ENCODE measurements around the gene MMP2. TPM values are rescaled to one million over a fixed set of nuclear protein-coding genes. Genes with fewer than 3 reads are reported as not detected.

Gene MMP2
- total RNA-seq, 1 experiment from 2014 or later = 311 TPM

- BruUV-seq (replicated peaks) = no TSS peak
- no peak for DNase-seq (ENCODE audit: low read depth, low spot score)
- ChIA-PET POLR2A (no interaction called here), CTCF (interaction anchor here (0.5 to 1.4 kb wide), 11 partner anchors 10 to 479 kb away, joined by 3 to 10 read pairs (median 3); partner anchors contain the start of gene CES1)
- H3K4me3 ChIP-seq (ENCODE audit: low read depth in 2 of 2, low read length in 2 of 2) = no peak overlapping the region
- TF ChIP-seq TCF7L2 (IDR thresholded peaks at IDR 0.05; ENCODE audit: low read depth, low read length) (no peak), POLR2AphosphoS5 (IDR thresholded peaks at IDR 0.05; ENCODE audit: low read depth, low read length) (no peak), SIN3A (IDR thresholded peaks at IDR 0.05; ENCODE audit: borderline replicate concordance, insufficient read depth, low read depth, low read length) (no peak), CTCF (IDR thresholded peaks at IDR 0.05) (no peak)
- TF ChIP-seq, protein P1, sequence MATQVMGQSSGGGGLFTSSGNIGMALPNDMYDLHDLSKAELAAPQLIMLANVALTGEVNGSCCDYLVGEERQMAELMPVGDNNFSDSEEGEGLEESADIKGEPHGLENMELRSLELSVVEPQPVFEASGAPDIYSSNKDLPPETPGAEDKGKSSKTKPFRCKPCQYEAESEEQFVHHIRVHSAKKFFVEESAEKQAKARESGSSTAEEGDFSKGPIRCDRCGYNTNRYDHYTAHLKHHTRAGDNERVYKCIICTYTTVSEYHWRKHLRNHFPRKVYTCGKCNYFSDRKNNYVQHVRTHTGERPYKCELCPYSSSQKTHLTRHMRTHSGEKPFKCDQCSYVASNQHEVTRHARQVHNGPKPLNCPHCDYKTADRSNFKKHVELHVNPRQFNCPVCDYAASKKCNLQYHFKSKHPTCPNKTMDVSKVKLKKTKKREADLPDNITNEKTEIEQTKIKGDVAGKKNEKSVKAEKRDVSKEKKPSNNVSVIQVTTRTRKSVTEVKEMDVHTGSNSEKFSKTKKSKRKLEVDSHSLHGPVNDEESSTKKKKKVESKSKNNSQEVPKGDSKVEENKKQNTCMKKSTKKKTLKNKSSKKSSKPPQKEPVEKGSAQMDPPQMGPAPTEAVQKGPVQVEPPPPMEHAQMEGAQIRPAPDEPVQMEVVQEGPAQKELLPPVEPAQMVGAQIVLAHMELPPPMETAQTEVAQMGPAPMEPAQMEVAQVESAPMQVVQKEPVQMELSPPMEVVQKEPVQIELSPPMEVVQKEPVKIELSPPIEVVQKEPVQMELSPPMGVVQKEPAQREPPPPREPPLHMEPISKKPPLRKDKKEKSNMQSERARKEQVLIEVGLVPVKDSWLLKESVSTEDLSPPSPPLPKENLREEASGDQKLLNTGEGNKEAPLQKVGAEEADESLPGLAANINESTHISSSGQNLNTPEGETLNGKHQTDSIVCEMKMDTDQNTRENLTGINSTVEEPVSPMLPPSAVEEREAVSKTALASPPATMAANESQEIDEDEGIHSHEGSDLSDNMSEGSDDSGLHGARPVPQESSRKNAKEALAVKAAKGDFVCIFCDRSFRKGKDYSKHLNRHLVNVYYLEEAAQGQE (IDR thresholded peaks at IDR 0.05; ENCODE audit: insufficient read depth in 1 of 2, low read depth in 2 of 2, low read length in 1 of 2) = no peak
- no peaks in the 10 kb centered on the region for H3K36me3 ChIP-seq (ENCODE audit: control insufficient read depth, insufficient read depth, low read length)
- intact Hi-C loops (cut with micrococcal nuclease; ENCODE audit: unreplicated experiment) = loop anchor here (2.0 kb wide), 1 partner anchor 80 kb away; no protein-coding TSS in a partner anchor
- in situ Hi-C loops (cut with HindIII; ENCODE audit: low pct_unique_long_range_greater_than_20kb, low sequenced_read_pairs) = no loop called here
- no peaks in the 10 kb centered on the region for H3K9me3 ChIP-seq (ENCODE audit: control insufficient read depth, insufficient read depth, low read depth, low read length)
- H3K4me1 ChIP-seq (ENCODE audit: control insufficient read depth, insufficient read depth, low read length) = peaks cover 12% of the 10 kb centered on the region
- H3K27ac ChIP-seq (ENCODE audit: low read length) = no peak overlapping the region
- no peak for ATAC-seq
- no peaks in the 10 kb centered on the region for H3K27me3 ChIP-seq (ENCODE audit: control insufficient read depth, insufficient read depth, low read length)
Observed at GRCh38 chr16:55464375-55464774, 14.6 kb upstream of the MMP2 start.

DNA sequence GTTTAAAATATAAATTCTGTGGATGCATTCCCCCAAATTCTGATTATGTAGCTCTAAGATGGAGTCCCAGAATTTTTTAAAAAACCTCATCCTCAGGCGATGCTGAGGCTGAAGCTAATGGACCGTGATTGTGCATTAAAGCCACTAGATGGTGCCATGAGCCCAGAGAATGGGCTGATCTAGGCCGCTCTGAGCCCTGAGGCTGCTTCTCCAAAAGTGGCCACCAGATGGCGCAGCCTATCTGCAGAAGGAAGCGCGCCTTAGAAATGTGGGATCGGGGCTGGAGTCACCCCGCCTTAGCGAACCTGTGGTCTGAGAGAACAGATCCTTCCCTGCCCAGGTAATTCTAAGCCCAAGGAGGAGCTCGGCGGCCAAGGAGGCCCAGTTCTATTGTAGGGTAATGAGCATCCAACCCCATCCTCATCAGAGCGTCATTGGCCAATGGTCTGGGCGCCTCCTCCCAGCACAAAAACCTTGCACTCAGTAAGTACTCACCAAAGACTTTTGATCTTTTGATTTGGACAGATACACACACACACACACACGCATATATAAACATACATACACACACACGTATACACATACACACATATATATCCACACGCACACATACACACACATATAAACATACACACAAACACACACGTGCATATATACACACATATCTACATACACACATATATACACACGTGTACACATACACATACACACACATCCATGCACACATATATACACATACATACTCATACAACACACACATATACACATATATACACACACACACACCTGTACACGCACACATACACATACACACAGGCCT, 13.7 kb upstream of the MMP2 start:
- BruUV-seq (replicated peaks) = no TSS peak
- intact Hi-C loops (cut with micrococcal nuclease; ENCODE audit: unreplicated experiment) (loop anchor here (1.0 to 5.0 kb wide), 3 partner anchors 37 to 238 kb away; no protein-coding TSS in a partner anchor), in situ Hi-C loops (cut with HindIII; ENCODE audit: low pct_unique_long_range_greater_than_20kb, low sequenced_read_pairs) (no loop called here)
- Histone ChIP-seq H3K4me1 (ENCODE audit: control insufficient read depth, insufficient read depth, low read length) (peaks cover 20% of the 10 kb centered on the region), H3K27ac (ENCODE audit: low read length) (no peak overlapping the region), H3K9me3 (ENCODE audit: control insufficient read depth, insufficient read depth, low read depth, low read length) (no peaks in the 10 kb centered on the region), H3K27me3 (ENCODE audit: control insufficient read depth, insufficient read depth, low read length) (no peaks in the 10 kb centered on the region), H3K36me3 (ENCODE audit: control insufficient read depth, insufficient read depth, low read length) (no peaks in the 10 kb centered on the region), H3K4me3 (ENCODE audit: low read depth in 2 of 2, low read length in 2 of 2) (peak overlapping the region in 1 of 2 experiments; percentile 43; a peak in 2 of 4 replicates)
- peak; percentile 93 for ATAC-seq
- TF ChIP-seq TCF7L2 (IDR thresholded peaks at IDR 0.05; ENCODE audit: low read depth, low read length) = peak; percentile 63; the same call in 1 of the 2 replicates
- TF ChIP-seq, protein P1 (IDR thresholded peaks at IDR 0.05; ENCODE audit: insufficient read depth in 1 of 2, low read depth in 2 of 2, low read length in 1 of 2) = no peak
- TF ChIP-seq CTCF (IDR thresholded peaks at IDR 0.05) = peak; percentile 94
- DNase-seq (ENCODE audit: low read depth, low spot score) = peak; percentile 71
- ChIA-PET CTCF (interaction anchor here (0.5 to 1.4 kb wide), 13 partner anchors 11 to 478 kb away, joined by 3 to 10 read pairs (median 3); partner anchors contain the start of gene CES1), POLR2A (no interaction called here)
